Measurements from ENCODE around the gene VIL1. TPM values are rescaled to one million over a fixed set of nuclear protein-coding genes. Genes with fewer than 3 reads are reported as not detected.

The VIL1 gene
- total RNA-seq, 2 experiments from 2014 or later: 0.73 TPM; not detected in 1

- no peaks in the 10 kb centered on the region for H3K9me3 Mint-ChIP-seq (ENCODE audit: low read depth)
- CTCF ChIA-PET: interaction anchor here (0.9 to 4.5 kb wide), 6 partner anchors 9 to 443 kb away, joined by 3 to 35 read pairs (median 5); partner anchors contain the start of gene USP37
- peak overlapping the region; percentile 88 for H3K27ac Mint-ChIP-seq
- H3K4me1 Mint-ChIP-seq: peaks cover 60% of the 10 kb centered on the region
- peaks cover 19% of the 10 kb centered on the region for H3K36me3 Mint-ChIP-seq
- DNase-seq (no peak), ATAC-seq (no peak)
- no peaks in the 10 kb centered on the region for H3K27me3 Mint-ChIP-seq
- H3K4me3 Mint-ChIP-seq: no peak overlapping the region
Measured at GRCh38 chr2:218404351-218405085, 14.4 kb upstream of the VIL1 start.

GRCh38 chr2:218405086-218405745, 13.7 kb upstream of the VIL1 start:
- peak overlapping the region; percentile 88 for H3K27ac Mint-ChIP-seq
- CTCF ChIA-PET: interaction anchor here (1.1 to 4.5 kb wide), 6 partner anchors 10 to 443 kb away, joined by 4 to 35 read pairs (median 5); partner anchors contain the start of gene USP37
- peak overlapping the region; percentile 65 for H3K4me3 Mint-ChIP-seq
- peaks cover 17% of the 10 kb centered on the region for H3K36me3 Mint-ChIP-seq
- H3K9me3 Mint-ChIP-seq (ENCODE audit: low read depth): no peaks in the 10 kb centered on the region
- no peak for DNase-seq
- ATAC-seq: no peak
- H3K27me3 Mint-ChIP-seq: no peaks in the 10 kb centered on the region
- peaks cover 60% of the 10 kb centered on the region for H3K4me1 Mint-ChIP-seq

- H3K36me3 Mint-ChIP-seq: peaks cover 17% of the 10 kb centered on the region
- DNase-seq (peak; percentile 71), ATAC-seq (peak; percentile 45)
- H3K4me3 Mint-ChIP-seq: peak overlapping the region; percentile 65
- H3K9me3 Mint-ChIP-seq (ENCODE audit: low read depth): no peaks in the 10 kb centered on the region
- CTCF ChIA-PET: interaction anchor here (1.1 to 4.5 kb wide), 5 partner anchors 10 to 162 kb away, joined by 4 to 35 read pairs (median 5); partner anchors contain the start of gene USP37
- H3K27me3 Mint-ChIP-seq: no peaks in the 10 kb centered on the region
- H3K27ac Mint-ChIP-seq: peak overlapping the region; percentile 88
- H3K4me1 Mint-ChIP-seq: peaks cover 60% of the 10 kb centered on the region
Measured at GRCh38 chr2:218405746-218406208, 13.1 kb upstream of the VIL1 start.

- peaks cover 14% of the 10 kb centered on the region for H3K36me3 Mint-ChIP-seq
- no peaks in the 10 kb centered on the region for H3K9me3 Mint-ChIP-seq (ENCODE audit: low read depth)
- peak overlapping the region; percentile 65 for H3K4me3 Mint-ChIP-seq
- H3K4me1 Mint-ChIP-seq: peaks cover 60% of the 10 kb centered on the region
- peak; percentile 91 for ATAC-seq
- DNase-seq: peak; percentile 97
- no peaks in the 10 kb centered on the region for H3K27me3 Mint-ChIP-seq
- peak overlapping the region; percentile 89 for H3K27ac Mint-ChIP-seq
- CTCF ChIA-PET: interaction anchor here (1.0 to 4.5 kb wide), 12 partner anchors 11 to 253 kb away, joined by 3 to 35 read pairs (median 4); partner anchors contain the start of genes BCS1L, CATIP, USP37 and ZNF142
Measured at GRCh38 chr2:218406209-218406948, 12.5 kb upstream of the VIL1 start.

GRCh38 chr2:218406949-218407618, 11.8 kb upstream of the VIL1 start:
- Mint-ChIP-seq H3K27ac (peak overlapping the region; percentile 89), H3K4me3 (peak overlapping the region; percentile 65), H3K9me3 (ENCODE audit: low read depth) (no peaks in the 10 kb centered on the region), H3K27me3 (no peaks in the 10 kb centered on the region), H3K36me3 (peaks cover 14% of the 10 kb centered on the region), H3K4me1 (peaks cover 54% of the 10 kb centered on the region)
- DNase-seq: peak; percentile 73
- CTCF ChIA-PET: interaction anchor here (1.0 to 4.5 kb wide), 9 partner anchors 11 to 252 kb away, joined by 3 to 35 read pairs (median 4); partner anchors contain the start of genes BCS1L, CATIP and ZNF142
- peak; percentile 3 for ATAC-seq

- no peak overlapping the region for H3K27ac Mint-ChIP-seq
- CTCF ChIA-PET: interaction anchor here (1.1 to 4.5 kb wide), 2 partner anchors 12 to 15 kb away, joined by 4 to 35 read pairs; no protein-coding TSS in a partner anchor
Measured at GRCh38 chr2:218407717-218408116, 11.2 kb upstream of the VIL1 start.

GRCh38 chr2:218418321-218418716, 604 bp upstream of the VIL1 start:
- no peak for ATAC-seq
- CTCF ChIA-PET: no interaction called here
- no peak overlapping the region for H3K4me3 Mint-ChIP-seq
- H3K9me3 Mint-ChIP-seq (ENCODE audit: low read depth): no peaks in the 10 kb centered on the region
- no peaks in the 10 kb centered on the region for H3K27me3 Mint-ChIP-seq
- DNase-seq: no peak
- H3K27ac Mint-ChIP-seq: no peak overlapping the region
- no peaks in the 10 kb centered on the region for H3K36me3 Mint-ChIP-seq
- no peaks in the 10 kb centered on the region for H3K4me1 Mint-ChIP-seq

More at GRCh38 chr2:218407717-218408116, 11.2 kb upstream of the VIL1 start:
- Mint-ChIP-seq H3K4me3 (no peak overlapping the region), H3K36me3 (peaks cover 14% of the 10 kb centered on the region), H3K9me3 (ENCODE audit: low read depth) (no peaks in the 10 kb centered on the region), H3K4me1 (peaks cover 49% of the 10 kb centered on the region), H3K27me3 (no peaks in the 10 kb centered on the region)
- ATAC-seq (no peak), DNase-seq (no peak)

GRCh38 chr2:218419630-218420216, 800 bp downstream of the VIL1 start:
- ATAC-seq (no peak), DNase-seq (no peak)
- Mint-ChIP-seq H3K4me3 (no peak overlapping the region), H3K4me1 (no peaks in the 10 kb centered on the region), H3K9me3 (ENCODE audit: low read depth) (no peaks in the 10 kb centered on the region), H3K27ac (no peak overlapping the region), H3K27me3 (no peaks in the 10 kb centered on the region), H3K36me3 (no peaks in the 10 kb centered on the region)
- CTCF ChIA-PET: no interaction called here

GRCh38 chr2:218421027-218421426, 2.1 kb downstream of the VIL1 start:
- DNase-seq: no peak
- H3K4me3 Mint-ChIP-seq: no peak overlapping the region
- no peaks in the 10 kb centered on the region for H3K9me3 Mint-ChIP-seq (ENCODE audit: low read depth)
- no peaks in the 10 kb centered on the region for H3K27me3 Mint-ChIP-seq
- CTCF ChIA-PET: no interaction called here
- H3K36me3 Mint-ChIP-seq: no peaks in the 10 kb centered on the region
- H3K4me1 Mint-ChIP-seq: no peaks in the 10 kb centered on the region
- no peak overlapping the region for H3K27ac Mint-ChIP-seq
- ATAC-seq: no peak

- Mint-ChIP-seq H3K4me1 (no peaks in the 10 kb centered on the region), H3K27ac (no peak overlapping the region), H3K27me3 (no peaks in the 10 kb centered on the region), H3K4me3 (no peak overlapping the region), H3K9me3 (ENCODE audit: low read depth) (no peaks in the 10 kb centered on the region), H3K36me3 (no peaks in the 10 kb centered on the region)
- ATAC-seq (no peak), DNase-seq (no peak)
- CTCF ChIA-PET: interaction anchor here (1.3 kb wide), 1 partner anchor 14 kb away, joined by 4 read pairs; no protein-coding TSS in a partner anchor
Measured at GRCh38 chr2:218422403-218423086, 3.6 kb downstream of the VIL1 start.

GRCh38 chr2:218423584-218423983, 4.7 kb downstream of the VIL1 start:
- ATAC-seq (no peak), DNase-seq (no peak)
- Mint-ChIP-seq H3K36me3 (no peaks in the 10 kb centered on the region), H3K27ac (no peak overlapping the region), H3K4me1 (no peaks in the 10 kb centered on the region), H3K9me3 (ENCODE audit: low read depth) (no peaks in the 10 kb centered on the region), H3K4me3 (no peak overlapping the region), H3K27me3 (no peaks in the 10 kb centered on the region)
- CTCF ChIA-PET: interaction anchor here (0.6 to 1.3 kb wide), 2 partner anchors 15 to 987 kb away, joined by 3 to 4 read pairs; no protein-coding TSS in a partner anchor

GRCh38 chr2:218425531-218425930, 6.6 kb downstream of the VIL1 start:
- Mint-ChIP-seq H3K27me3 (no peaks in the 10 kb centered on the region), H3K27ac (no peak overlapping the region), H3K9me3 (ENCODE audit: low read depth) (no peaks in the 10 kb centered on the region), H3K4me1 (peaks cover 9% of the 10 kb centered on the region), H3K36me3 (no peaks in the 10 kb centered on the region), H3K4me3 (no peak overlapping the region)
- ATAC-seq: no peak
- no peak for DNase-seq
- CTCF ChIA-PET: interaction anchor here (0.6 kb wide), 1 partner anchor 58 kb away, joined by 3 read pairs; no protein-coding TSS in a partner anchor

Data from activated CD8-positive, alpha-beta memory T cell treated with anti-CD3 and anti-CD28 coated beads, Interleukin-2, amount 10 ng/mL, durations not matched to agents 7 days and 5 days (primary cell).